Measurements from ENCODE around the gene PTGS1.
"Not testable (repeated sequence)": the region's sequence is repeated elsewhere in the genome, so short reads cannot be mapped to it uniquely, and the experiment has no call there.

Gene PTGS1

DNA sequence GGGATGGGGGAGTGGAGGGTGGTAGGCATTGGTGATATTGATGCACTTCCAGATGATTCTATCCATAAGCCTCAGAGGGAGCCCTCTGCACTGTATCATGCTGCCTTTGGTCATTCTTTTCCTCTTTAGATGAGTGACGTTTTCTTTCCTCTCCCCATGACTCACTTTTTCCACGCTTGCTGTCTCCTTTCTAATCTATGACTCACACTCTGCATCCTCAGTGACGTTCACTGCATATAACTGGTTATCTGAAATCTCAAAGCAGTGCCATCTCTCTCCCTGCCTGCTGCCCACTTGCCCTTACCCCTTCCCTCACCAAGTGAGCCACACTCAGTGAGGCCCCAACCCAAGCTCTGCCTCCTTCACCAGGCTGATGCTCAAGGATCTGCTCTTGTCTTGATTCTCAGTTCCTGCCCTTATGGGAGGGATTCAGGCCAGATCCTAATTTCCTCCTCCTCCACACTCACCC is 31.6 kb downstream of the PTGS1 start:
- DNase-seq, result peak; percentile 63

DNA sequence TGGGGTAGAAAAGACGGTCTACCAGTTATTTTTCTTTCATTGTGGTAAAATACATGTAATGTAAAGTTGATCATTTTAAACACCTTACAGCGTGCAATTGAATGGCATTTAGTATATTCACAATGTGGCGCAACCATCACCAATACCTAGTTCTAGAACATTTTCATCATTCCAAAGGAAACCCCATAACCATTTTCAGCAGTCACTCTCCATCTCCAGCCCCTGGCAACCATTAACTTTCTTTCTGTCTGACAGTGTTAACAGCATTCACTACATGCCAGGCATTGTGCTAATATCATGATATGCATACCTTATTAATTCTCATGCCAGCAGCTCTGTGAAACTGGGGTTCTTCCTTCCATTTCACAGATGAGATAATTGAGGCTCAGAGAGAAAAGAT is 32.0 kb downstream of the PTGS1 start:
- DNase-seq, result no peak

DNA sequence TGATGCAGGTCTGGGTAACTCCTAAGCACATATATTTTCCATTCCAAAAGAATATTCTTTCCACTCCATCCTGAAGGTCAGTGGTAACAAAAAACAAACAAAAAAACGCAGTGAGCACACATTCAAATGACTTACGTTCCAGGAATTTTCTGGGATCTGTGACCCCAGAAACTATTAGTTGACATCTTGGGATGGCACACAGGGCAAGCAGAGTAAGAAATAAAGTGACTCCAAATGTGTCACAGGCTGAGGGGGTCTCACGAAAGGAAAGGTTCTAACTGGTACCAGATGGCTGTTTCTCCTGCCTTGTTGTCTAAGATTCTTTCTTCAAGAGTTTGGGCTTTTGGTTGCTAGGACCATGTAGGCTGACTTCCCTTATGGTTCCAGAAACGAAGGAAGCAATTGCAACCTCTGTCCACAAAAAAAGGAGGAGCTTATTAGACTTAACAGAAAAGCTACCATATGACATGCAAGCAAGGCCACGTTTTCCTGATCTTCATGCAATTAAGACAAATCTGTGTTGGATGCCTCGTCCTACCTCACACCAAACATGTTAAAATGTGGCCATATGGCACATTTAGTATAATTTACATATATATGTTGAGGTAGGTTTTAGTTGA is 32.7 kb downstream of the PTGS1 start:
- no peak for DNase-seq

DNA sequence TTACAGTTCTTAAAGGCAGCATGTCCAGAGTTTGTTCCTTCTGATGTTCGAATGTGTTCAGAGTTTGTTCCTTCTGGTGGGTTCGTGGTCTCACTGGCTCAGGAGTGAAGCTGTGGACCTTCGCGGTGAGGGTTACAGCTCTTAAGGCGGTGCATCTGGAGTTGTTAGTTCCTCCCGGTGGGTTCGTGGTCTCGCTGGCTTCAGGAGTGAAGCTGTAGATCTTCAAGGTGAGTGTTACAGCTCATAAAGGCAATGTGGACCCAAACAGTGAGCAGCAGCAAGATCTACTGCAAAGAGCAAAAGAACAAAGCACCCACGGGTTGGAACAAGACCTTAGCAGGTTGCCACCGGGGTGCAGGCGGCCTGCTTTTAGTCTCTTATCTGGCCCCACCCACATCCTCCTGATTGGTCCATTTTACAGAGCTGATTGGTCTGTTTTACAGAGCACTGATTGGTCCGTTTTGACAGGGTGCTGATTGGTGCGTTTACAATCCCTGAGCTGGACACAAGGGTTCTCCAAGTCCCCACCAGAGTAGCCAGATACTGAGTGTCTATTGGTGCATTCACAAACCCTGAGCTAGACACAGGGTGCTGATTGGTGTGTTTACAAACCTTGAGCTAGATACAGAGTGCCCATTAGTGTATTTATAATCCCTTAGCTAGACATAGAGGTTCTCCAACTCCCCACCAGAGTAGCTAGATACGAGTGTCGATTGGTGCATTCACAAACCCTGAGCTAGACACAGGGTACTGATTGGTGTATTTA is 34.7 kb downstream of the PTGS1 start:
- DNase-seq, result not testable (repeated sequence)

DNA sequence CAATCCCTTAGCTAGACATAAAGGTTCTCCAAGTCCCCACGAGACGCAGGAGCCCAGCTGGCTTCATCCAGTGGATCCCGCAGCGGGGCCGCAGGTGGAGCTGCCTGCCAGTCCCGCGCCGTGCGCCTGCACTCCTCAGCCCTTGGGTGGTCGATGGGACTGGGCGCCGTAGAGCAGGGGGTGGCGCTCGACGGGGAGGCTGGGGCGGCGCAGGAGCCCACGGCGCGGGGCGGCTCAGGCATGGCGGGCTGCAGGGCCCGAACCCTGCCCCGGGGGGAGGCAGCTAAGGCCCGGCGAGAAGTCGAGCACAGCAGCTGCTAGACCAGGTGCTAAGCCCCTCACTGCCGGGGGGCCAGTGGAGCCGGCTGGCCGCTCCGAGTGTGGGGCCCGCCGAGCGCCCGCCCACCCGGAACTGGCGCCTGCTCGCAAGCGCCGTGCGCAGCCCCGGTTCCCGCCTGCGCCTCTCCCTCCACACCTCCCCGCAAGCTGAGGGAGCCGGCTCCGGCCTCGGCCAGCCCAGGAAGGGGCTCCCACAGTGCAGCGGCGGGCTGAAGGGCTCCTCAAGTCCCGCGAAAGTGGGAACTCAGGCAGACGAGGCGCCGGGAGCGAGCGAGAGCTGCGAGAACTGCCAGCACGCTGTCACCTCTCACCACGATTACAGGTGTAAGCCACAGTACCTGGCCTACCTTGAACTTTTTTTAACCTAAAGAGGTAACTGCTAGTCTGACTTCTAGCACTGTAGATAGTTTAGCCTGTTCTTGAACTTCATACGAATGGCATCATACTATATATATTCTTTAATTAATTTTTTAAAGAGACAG is 35.5 kb downstream of the PTGS1 start:
- no peak for DNase-seq

DNA sequence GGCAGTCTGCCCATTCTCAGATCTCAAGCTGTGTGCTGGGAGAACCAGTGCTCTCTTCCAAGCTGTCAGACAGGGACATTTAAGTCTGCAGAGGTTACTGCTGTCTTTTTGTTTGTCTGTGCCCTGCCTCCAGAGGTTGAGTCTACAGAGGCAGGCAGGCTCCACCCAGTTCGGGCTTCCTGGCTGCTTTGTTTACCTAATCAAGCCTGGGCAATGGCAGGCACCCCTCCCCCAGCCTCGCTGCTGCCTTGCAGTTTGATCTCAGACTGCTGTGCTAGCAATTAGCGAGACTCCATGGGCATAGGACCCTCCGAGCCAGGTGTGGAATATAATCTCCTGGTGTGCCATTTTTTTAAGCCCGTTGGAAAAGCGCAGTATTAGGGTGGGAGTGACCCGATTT is 43.3 kb downstream of the PTGS1 start:
- not testable (repeated sequence) for DNase-seq

DNA sequence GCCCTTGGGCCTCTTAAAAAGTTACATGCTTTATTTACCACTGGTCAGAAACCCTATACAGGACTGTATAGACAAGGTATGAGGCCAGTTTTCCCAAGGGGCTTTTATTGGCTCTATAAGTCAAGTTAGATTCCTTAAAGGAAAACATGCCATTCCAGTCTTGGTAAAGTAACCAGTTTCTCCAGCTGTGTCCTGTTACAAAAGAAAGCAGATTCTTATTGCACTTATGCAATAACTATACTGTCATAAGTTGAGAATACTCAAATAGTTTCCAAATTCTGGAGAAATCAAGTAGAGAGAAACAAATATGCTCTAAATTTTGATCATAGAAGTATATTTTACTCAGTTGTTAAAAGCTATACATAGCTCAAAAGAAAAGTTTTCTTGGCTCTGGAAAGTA is 47.2 kb downstream of the PTGS1 start:
- no peak for DNase-seq

DNA sequence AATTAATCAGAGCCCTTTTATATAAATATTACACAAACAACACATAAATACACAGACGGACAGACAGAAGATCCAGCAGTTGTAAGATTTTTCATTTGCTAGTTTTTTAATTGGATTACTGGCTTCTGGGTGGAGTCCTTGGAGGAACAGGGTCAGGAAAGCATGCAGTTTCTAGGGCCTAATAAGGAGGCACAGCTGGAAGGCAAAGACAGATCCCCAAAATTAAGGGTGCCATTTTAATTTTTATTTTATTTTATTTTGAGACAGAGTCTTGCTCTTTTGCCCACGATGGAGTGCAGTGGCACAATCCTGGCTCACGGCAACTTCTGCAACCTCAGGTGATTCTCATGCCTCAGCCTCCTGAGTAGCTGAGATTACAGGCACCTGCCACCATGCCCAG is 49.5 kb downstream of the PTGS1 start:
- DNase-seq, result no peak

DNA sequence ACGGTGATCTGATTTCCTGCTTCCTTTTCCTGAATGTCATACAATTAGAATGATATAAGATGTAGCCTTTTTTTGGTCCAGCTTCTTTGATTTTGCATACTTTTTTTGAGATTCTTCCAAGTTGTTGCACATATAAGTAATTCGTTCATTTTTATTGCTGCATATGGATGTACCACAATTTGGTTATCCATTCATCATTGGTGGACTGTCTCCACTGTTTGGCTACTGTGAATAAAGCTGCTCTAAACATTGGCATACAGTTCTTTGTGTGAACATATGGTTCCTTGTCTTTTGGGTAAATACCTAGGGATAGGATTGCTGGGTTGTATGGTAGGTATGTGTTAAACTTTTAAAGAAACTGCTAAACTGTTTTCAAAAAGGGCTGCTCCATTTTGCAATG is 54.3 kb downstream of the PTGS1 start:
- DNase-seq, result no peak

DNA sequence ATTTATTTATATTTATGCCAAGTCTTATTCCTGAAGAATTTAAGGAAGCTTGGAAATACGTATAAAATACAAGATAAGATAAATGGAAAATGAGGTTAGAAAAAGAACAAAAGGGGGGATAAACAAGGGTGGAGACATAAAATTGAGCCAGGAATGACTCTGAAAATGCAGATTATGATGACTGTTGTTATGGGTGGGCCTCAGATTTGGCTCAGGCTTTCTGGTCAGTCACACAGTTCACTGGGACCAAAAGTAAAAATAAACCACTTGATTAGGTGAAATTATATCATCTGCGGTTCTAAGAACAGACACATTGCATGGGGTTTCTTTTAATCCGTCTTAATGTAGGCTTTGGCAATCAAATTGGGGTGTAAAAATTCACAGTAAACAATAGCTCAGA is 55.9 kb downstream of the PTGS1 start:
- DNase-seq, result no peak

DNA sequence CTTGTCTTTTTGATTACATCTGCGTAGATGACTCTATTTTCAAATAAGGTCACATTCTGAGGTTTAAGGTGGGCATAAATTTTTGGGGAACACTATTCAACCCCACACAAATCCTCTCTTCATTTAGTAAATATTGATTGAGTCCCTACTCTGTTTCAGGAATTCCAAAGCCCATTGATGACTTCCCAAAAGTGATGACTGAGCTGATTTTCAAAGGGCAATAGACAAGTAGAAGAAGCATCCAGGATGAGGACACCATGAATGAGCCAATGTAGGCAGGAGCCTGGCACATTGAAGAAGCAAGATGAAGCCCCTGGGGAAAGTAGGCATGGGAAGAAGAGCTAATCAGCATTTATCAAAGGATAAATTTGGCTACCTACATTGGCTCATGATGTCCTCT is 71.7 kb downstream of the PTGS1 start:
- DNase-seq, result no peak

DNA sequence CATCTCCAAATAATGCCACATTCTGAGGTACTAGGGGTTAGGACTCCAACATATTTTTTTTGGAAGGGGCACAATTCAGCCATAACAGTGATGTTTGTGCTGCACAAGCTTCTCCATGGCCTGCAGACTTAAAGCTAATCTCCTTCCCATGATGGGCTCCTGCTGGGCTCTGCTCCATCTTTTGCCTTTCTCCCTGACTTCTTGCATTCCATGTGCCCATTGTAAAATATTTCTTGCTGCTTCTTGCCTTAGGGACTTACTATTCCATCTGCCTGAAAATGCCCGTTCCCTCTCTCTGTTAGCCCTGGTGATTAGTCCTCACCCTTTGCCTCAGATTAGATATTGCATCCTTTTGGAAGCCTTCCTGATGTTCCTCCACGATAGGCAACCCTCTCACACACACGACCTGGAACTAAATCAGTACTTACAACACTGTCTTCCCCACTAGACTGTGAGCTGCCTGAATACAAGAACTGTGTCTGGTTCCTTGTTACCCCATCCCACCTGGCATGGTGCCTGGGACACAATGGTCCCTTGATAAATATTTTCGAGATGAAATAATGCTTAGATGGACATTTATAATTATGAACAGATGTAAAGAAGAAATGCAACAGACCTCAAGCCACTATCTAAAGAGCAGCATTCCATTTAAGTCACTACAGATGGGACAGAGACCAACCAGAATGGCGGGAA is 73.4 kb downstream of the PTGS1 start:
- no peak for DNase-seq
